GM23338 (cell line): Measurements from ENCODE around the gene MIER1. TPM values are rescaled to one million over a fixed set of nuclear protein-coding genes. Genes with fewer than 3 reads are reported as not detected.

Experiments used
- ATAC-seq: fragments of 200-7000 bp; cut with Tn5 transposase; 3 replicates; pipeline ENCODE4 v1.9.1; 2020
- DNase-seq: peaks from one replicate; pipeline ENCODE4 v3.0.0-alpha.2; 2015; ENCODE audit warnings: low spot score
- H2AFZ ChIP-seq: fragments of 200-600 bp; sonication (generic); 2 replicates; pipeline ENCODE4 v1.8.0; 2016; ENCODE audit warnings: antibody characterized with exemption, mild to moderate bottlenecking, moderate library complexity
- H3F3A ChIP-seq: fragments of 200-600 bp; sonication (generic); replicated peaks from 2 replicates; pipeline ENCODE4 v1.8.0; 2017; ENCODE audit warnings: antibody characterized with exemption, mixed run types, low read depth
- H3K27ac ChIP-seq: fragments of 200-600 bp; sonication (generic); 2 replicates; pipeline ENCODE4 v1.6.1; 2016; ENCODE audit warnings: low read depth
- H3K27me3 ChIP-seq: fragments of 200-600 bp; sonication (generic); 2 replicates; pipeline ENCODE4 v1.8.0; 2016; ENCODE audit warnings: mild to moderate bottlenecking, mixed run types, moderate library complexity; ENCODE audit not compliant: insufficient read depth
- H3K36me3 ChIP-seq: fragments of 200-600 bp; sonication (generic); 2 replicates; pipeline ENCODE4 v1.8.0; 2016; ENCODE audit warnings: mild to moderate bottlenecking; ENCODE audit not compliant: insufficient read depth
- H3K4me1 ChIP-seq: fragments of 200-600 bp; sonication (generic); 2 replicates; pipeline ENCODE4 v1.8.0; 2016; ENCODE audit warnings: mild to moderate bottlenecking, moderate library complexity; ENCODE audit not compliant: insufficient read depth
- H3K4me2 ChIP-seq: fragments of 200-600 bp; sonication (generic); 2 replicates; pipeline ENCODE4 v1.7.1; 2017; ENCODE audit warnings: mixed run types
- H3K4me3 ChIP-seq: fragments of 200-600 bp; sonication (generic); 2 replicates; pipeline ENCODE4 v1.6.1; 2016; ENCODE audit warnings: mixed run types
- H3K79me2 ChIP-seq: fragments of 200-600 bp; sonication (generic); replicated peaks from 2 replicates; pipeline ENCODE4 v1.8.0; 2017; ENCODE audit warnings: mild to moderate bottlenecking; ENCODE audit not compliant: insufficient read depth
- H3K9me2 ChIP-seq: fragments of 200-600 bp; sonication (generic); 2 replicates; pipeline ENCODE4 v1.8.0; 2017; ENCODE audit not compliant: insufficient read depth
- H4K20me1 ChIP-seq: fragments of 200-600 bp; sonication (generic); replicated peaks from 2 replicates; pipeline ENCODE4 v1.8.0; 2017; ENCODE audit warnings: mild to moderate bottlenecking; ENCODE audit not compliant: insufficient read depth
- H3K27ac Mint-ChIP-seq: 2 replicates; pipeline ENCODE4 v1.8.0; 2020; ENCODE audit warnings: inconsistent platforms, mild to moderate bottlenecking, moderate library complexity, mixed read lengths
- H3K27me3 Mint-ChIP-seq: 3 replicates; pipeline ENCODE4 v1.8.0; 2022; ENCODE audit warnings: low read depth, mild to moderate bottlenecking, moderate library complexity, mixed read lengths, inconsistent platforms; ENCODE audit not compliant: insufficient read depth, poor library complexity
- H3K36me3 Mint-ChIP-seq: 3 replicates; pipeline ENCODE4 v1.8.0; 2021; ENCODE audit warnings: low read depth, mild to moderate bottlenecking, inconsistent platforms, moderate library complexity, mixed read lengths
- H3K4me1 Mint-ChIP-seq: 3 replicates; pipeline ENCODE4 v1.8.0; 2020; ENCODE audit warnings: mild to moderate bottlenecking, inconsistent platforms, mixed read lengths
- H3K4me3 Mint-ChIP-seq: 3 replicates; pipeline ENCODE4 v1.8.0; 2021; ENCODE audit warnings: moderate library complexity, mild to moderate bottlenecking, inconsistent platforms, mixed read lengths
- H3K9me3 Mint-ChIP-seq: 3 replicates; pipeline ENCODE4 v1.8.0; 2020; ENCODE audit warnings: moderate library complexity, mild to moderate bottlenecking, inconsistent platforms, mixed read lengths
- CREB1 ChIP-seq: fragments of 250-450 bp; sonication (Bioruptor Pico); IDR thresholded peaks from 2 replicates; pipeline ENCODE4 v1.5.0; 2020; ENCODE audit warnings: low read depth, mild to moderate bottlenecking, moderate library complexity
- EZH2 ChIP-seq: fragments of 200-600 bp; sonication (generic); IDR thresholded peaks from one replicate; pipeline ENCODE4 v1.8.0; 2017; ENCODE audit warnings: antibody characterized with exemption, mild to moderate bottlenecking, low read depth; ENCODE audit not compliant: unreplicated experiment
- EZH2phosphoT487 ChIP-seq: fragments of 200-600 bp; sonication (generic); IDR thresholded peaks from one replicate; pipeline ENCODE4 v1.8.1; 2018; ENCODE audit warnings: antibody characterized with exemption; ENCODE audit not compliant: unreplicated experiment
- JUNB ChIP-seq: IDR thresholded peaks from one replicate; pipeline ENCODE4 v1.6.1; 2016; ENCODE audit warnings: antibody characterized with exemption; ENCODE audit not compliant: unreplicated experiment
- NANOG ChIP-seq: IDR thresholded peaks from 2 replicates; pipeline ENCODE4 v1.6.1; 2016; ENCODE audit warnings: antibody characterized with exemption, borderline replicate concordance
- POLR2AphosphoS5 ChIP-seq: IDR thresholded peaks from 2 replicates; pipeline ENCODE4 v1.6.1; 2016; ENCODE audit warnings: antibody characterized with exemption, low read depth
- STAT1 ChIP-seq: IDR thresholded peaks from one replicate; pipeline ENCODE4 v1.6.1; 2016; ENCODE audit warnings: antibody characterized with exemption; ENCODE audit not compliant: unreplicated experiment
- ZNF114 ChIP-seq: fragments of 250-450 bp; sonication (Bioruptor Pico); IDR thresholded peaks from 2 replicates; pipeline ENCODE4 v1.5.0; 2020; ENCODE audit warnings: mild to moderate bottlenecking, moderate library complexity
- ZNF331 ChIP-seq: fragments of 250-450 bp; sonication (Bioruptor Pico); IDR thresholded peaks from 2 replicates; pipeline ENCODE4 v1.5.0; 2020; ENCODE audit warnings: low read depth, mild to moderate bottlenecking, moderate library complexity
- polyA plus RNA-seq: library from polyadenylated mRNA; unstranded; fragments of >200 nt; fragmentation: Nextera tagmentation; extraction: Ambion mirVana; gene quantifications from 2 replicates; pipeline ENCODE4 v1.2.1, GENCODE V29; 2016
- total RNA-seq: library from RNA; depleted of rRNA; stranded (reverse); fragments of >200 nt; shearing (Covaris generic); gene quantifications from 2 replicates; pipeline ENCODE4 v1.2.3, GENCODE V29; 2014
- TF ChIP-seq, protein P1 (sequence below), 2 experiments: fragments of 200-600 bp in 1 of 2; sonication (generic) in 1 of 2; conservative IDR thresholded peaks; 2 replicates each; pipeline versions ENCODE4 v1.5.1 to v1.6.1; 2016 to 2017; ENCODE audit warnings: antibody characterized with exemption in 2 of 2, low read depth in 2 of 2, mild to moderate bottlenecking in 2 of 2, moderate library complexity in 1 of 2
- TF ChIP-seq, protein P2 (sequence below): IDR thresholded peaks from 2 replicates; pipeline ENCODE4 v1.6.1; 2016; ENCODE audit warnings: antibody characterized with exemption
- TF ChIP-seq, protein P3 (sequence below): fragments of 250-450 bp; sonication (Bioruptor Pico); IDR thresholded peaks from 2 replicates; pipeline ENCODE4 v1.5.0; 2020; ENCODE audit warnings: mild to moderate bottlenecking, moderate library complexity
- TF ChIP-seq, protein P4 (sequence below): IDR thresholded peaks from one replicate; pipeline ENCODE4 v1.6.1; 2018; ENCODE audit warnings: antibody characterized with exemption; ENCODE audit not compliant: unreplicated experiment

The MIER1 gene
- total and polyA plus RNA-seq, 2 experiments from 2014 or later: 38.2 to 72.8 TPM

DNA sequence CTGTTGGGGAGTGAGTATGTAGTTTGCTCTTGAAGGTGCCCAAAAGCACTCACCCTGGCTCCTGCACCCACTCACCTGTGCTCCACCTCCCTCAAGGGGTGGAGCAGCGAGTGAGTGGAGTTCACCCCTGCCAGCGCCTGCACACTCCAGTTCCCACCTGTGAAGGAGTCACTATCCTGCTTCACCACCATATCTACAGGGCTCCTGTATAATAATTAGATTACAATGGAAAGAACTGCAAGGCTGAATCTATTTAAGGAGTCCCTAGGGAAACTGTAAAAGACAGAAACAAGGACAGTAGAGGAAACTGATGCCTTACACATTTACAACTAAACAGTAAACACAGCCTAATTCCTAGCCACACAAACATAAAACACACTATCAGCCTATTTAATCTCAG lies 4.2 kb upstream of the MIER1 start:
- Mint-ChIP-seq H3K4me3 (no peak overlapping the region), H3K36me3 (peaks cover 32% of the 10 kb centered on the region), H3K9me3 (peaks cover 2% of the 10 kb centered on the region; the same call in 2 of the 3 replicates), H3K27me3 (peaks cover 8% of the 10 kb centered on the region), H3K27ac (no peak overlapping the region), H3K4me1 (peaks cover 6% of the 10 kb centered on the region; the same call in 2 of the 3 replicates)
- TF ChIP-seq NANOG: no peak
- TF ChIP-seq, protein P1, sequence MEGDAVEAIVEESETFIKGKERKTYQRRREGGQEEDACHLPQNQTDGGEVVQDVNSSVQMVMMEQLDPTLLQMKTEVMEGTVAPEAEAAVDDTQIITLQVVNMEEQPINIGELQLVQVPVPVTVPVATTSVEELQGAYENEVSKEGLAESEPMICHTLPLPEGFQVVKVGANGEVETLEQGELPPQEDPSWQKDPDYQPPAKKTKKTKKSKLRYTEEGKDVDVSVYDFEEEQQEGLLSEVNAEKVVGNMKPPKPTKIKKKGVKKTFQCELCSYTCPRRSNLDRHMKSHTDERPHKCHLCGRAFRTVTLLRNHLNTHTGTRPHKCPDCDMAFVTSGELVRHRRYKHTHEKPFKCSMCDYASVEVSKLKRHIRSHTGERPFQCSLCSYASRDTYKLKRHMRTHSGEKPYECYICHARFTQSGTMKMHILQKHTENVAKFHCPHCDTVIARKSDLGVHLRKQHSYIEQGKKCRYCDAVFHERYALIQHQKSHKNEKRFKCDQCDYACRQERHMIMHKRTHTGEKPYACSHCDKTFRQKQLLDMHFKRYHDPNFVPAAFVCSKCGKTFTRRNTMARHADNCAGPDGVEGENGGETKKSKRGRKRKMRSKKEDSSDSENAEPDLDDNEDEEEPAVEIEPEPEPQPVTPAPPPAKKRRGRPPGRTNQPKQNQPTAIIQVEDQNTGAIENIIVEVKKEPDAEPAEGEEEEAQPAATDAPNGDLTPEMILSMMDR (conservative IDR thresholded peaks at IDR 0.05; ENCODE audit: low read depth in 2 of 2): no peak
- TF ChIP-seq, protein P2, sequence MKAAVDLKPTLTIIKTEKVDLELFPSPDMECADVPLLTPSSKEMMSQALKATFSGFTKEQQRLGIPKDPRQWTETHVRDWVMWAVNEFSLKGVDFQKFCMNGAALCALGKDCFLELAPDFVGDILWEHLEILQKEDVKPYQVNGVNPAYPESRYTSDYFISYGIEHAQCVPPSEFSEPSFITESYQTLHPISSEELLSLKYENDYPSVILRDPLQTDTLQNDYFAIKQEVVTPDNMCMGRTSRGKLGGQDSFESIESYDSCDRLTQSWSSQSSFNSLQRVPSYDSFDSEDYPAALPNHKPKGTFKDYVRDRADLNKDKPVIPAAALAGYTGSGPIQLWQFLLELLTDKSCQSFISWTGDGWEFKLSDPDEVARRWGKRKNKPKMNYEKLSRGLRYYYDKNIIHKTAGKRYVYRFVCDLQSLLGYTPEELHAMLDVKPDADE: no peak
- TF ChIP-seq EZH2: no peak
- TF ChIP-seq, protein P3, sequence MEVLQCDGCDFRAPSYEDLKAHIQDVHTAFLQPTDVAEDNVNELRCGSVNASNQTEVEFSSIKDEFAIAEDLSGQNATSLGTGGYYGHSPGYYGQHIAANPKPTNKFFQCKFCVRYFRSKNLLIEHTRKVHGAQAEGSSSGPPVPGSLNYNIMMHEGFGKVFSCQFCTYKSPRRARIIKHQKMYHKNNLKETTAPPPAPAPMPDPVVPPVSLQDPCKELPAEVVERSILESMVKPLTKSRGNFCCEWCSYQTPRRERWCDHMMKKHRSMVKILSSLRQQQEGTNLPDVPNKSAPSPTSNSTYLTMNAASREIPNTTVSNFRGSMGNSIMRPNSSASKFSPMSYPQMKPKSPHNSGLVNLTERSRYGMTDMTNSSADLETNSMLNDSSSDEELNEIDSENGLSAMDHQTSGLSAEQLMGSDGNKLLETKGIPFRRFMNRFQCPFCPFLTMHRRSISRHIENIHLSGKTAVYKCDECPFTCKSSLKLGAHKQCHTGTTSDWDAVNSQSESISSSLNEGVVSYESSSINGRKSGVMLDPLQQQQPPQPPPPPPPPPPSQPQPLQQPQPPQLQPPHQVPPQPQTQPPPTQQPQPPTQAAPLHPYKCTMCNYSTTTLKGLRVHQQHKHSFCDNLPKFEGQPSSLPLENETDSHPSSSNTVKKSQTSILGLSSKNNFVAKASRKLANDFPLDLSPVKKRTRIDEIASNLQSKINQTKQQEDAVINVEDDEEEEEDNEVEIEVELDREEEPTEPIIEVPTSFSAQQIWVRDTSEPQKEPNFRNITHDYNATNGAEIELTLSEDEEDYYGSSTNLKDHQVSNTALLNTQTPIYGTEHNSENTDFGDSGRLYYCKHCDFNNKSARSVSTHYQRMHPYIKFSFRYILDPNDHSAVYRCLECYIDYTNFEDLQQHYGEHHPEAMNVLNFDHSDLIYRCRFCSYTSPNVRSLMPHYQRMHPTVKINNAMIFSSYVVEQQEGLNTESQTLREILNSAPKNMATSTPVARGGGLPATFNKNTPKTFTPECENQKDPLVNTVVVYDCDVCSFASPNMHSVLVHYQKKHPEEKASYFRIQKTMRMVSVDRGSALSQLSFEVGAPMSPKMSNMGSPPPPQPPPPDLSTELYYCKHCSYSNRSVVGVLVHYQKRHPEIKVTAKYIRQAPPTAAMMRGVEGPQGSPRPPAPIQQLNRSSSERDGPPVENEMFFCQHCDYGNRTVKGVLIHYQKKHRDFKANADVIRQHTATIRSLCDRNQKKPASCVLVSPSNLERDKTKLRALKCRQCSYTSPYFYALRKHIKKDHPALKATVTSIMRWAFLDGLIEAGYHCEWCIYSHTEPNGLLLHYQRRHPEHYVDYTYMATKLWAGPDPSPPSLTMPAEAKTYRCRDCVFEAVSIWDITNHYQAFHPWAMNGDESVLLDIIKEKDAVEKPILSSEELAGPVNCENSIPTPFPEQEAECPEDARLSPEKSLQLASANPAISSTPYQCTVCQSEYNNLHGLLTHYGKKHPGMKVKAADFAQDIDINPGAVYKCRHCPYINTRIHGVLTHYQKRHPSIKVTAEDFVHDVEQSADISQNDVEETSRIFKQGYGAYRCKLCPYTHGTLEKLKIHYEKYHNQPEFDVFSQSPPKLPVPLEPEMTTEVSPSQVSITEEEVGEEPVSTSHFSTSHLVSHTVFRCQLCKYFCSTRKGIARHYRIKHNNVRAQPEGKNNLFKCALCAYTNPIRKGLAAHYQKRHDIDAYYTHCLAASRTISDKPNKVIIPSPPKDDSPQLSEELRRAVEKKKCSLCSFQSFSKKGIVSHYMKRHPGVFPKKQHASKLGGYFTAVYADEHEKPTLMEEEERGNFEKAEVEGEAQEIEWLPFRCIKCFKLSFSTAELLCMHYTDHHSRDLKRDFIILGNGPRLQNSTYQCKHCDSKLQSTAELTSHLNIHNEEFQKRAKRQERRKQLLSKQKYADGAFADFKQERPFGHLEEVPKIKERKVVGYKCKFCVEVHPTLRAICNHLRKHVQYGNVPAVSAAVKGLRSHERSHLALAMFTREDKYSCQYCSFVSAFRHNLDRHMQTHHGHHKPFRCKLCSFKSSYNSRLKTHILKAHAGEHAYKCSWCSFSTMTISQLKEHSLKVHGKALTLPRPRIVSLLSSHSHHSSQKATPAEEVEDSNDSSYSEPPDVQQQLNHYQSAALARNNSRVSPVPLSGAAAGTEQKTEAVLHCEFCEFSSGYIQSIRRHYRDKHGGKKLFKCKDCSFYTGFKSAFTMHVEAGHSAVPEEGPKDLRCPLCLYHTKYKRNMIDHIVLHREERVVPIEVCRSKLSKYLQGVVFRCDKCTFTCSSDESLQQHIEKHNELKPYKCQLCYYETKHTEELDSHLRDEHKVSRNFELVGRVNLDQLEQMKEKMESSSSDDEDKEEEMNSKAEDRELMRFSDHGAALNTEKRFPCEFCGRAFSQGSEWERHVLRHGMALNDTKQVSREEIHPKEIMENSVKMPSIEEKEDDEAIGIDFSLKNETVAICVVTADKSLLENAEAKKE (CRISPR knock-in tag): no peak
- no peak for TF ChIP-seq ZNF114 (CRISPR knock-in tag)
- no peak for TF ChIP-seq STAT1
- no peak for TF ChIP-seq ZNF331
- TF ChIP-seq JUNB: no peak
- TF ChIP-seq EZH2phosphoT487: no peak
- TF ChIP-seq, protein P4, sequence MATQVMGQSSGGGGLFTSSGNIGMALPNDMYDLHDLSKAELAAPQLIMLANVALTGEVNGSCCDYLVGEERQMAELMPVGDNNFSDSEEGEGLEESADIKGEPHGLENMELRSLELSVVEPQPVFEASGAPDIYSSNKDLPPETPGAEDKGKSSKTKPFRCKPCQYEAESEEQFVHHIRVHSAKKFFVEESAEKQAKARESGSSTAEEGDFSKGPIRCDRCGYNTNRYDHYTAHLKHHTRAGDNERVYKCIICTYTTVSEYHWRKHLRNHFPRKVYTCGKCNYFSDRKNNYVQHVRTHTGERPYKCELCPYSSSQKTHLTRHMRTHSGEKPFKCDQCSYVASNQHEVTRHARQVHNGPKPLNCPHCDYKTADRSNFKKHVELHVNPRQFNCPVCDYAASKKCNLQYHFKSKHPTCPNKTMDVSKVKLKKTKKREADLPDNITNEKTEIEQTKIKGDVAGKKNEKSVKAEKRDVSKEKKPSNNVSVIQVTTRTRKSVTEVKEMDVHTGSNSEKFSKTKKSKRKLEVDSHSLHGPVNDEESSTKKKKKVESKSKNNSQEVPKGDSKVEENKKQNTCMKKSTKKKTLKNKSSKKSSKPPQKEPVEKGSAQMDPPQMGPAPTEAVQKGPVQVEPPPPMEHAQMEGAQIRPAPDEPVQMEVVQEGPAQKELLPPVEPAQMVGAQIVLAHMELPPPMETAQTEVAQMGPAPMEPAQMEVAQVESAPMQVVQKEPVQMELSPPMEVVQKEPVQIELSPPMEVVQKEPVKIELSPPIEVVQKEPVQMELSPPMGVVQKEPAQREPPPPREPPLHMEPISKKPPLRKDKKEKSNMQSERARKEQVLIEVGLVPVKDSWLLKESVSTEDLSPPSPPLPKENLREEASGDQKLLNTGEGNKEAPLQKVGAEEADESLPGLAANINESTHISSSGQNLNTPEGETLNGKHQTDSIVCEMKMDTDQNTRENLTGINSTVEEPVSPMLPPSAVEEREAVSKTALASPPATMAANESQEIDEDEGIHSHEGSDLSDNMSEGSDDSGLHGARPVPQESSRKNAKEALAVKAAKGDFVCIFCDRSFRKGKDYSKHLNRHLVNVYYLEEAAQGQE: no peak
- TF ChIP-seq CREB1 (CRISPR knock-in tag): no peak
- TF ChIP-seq POLR2AphosphoS5: no peak
- no peak overlapping the region for H3K27ac ChIP-seq
- DNase-seq: no peak
- H3K79me2 ChIP-seq: peaks cover 37% of the 10 kb centered on the region
- H3K27me3 ChIP-seq: no peaks in the 10 kb centered on the region
- H3F3A ChIP-seq: peaks cover 2% of the 10 kb centered on the region; the same call in 1 of the 2 replicates
- H4K20me1 ChIP-seq: peaks cover 5% of the 10 kb centered on the region; the same call in 1 of the 2 replicates
- peaks cover 10% of the 10 kb centered on the region; the same call in 1 of the 2 replicates for H3K4me1 ChIP-seq
- H3K4me3 ChIP-seq: no peak overlapping the region
- no peak overlapping the region for H2AFZ ChIP-seq
- H3K9me2 ChIP-seq: no peaks in the 10 kb centered on the region
- H3K4me2 ChIP-seq: no peak overlapping the region
- H3K36me3 ChIP-seq: no peaks in the 10 kb centered on the region
- no peak for ATAC-seq
